ENCODE data around the gene ZNF230.

Gene ZNF230

DNA sequence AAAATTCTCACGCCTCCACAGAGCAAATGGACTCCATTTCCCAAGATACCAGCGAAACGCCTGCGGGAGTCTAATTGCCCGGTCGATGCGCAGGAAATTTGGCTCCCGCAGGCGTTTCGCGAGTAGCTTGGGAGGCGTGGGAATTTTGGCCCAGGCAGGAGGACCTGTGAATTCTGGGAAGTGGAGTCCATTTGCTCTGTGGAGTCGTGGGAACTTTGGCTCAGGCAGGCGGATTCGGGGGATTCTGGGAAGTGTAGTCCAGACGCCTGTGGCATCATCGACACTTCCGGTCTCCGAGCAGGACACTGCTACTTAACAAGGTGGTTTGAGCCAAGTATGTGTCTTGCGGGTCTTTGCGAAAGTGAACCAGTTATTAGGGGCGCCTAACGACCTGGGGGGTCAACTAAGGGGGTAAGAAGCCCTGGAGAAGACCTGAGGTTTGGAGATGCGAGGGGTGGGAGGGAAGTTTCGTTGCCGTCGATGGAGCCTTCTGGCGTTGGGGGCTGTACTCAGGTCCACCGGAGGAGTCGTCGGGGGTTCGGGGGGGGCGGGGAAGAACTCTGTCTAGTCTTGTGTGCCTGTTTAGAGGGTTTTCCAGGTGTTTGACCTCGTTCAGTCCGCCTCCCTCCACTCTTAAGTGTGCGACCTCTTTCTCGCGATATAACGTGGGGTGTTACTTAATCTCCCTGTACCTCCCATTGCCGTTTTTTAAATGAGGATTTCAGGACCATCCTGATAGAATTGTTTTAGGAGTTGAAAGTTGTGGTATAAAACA, 18.7 kb upstream of the ZNF230 start, which contains the start of gene ZNF155:
TSS of gene ZNF155 (plus strand) at position 277 of the 775 bp plus-strand sequence. CDS start 4,356 bp downstream, outside the sequence.
- TF ChIP-seq CTCF (IDR thresholded peaks at IDR 0.05; ENCODE audit: insufficient read depth, low read length, poor library complexity, severe bottlenecking) (no peak), EZH2phosphoT487 (conservative IDR thresholded peaks at IDR 0.05; ENCODE audit: low read length) (no peak)
- Histone ChIP-seq H3F3A (ENCODE audit: insufficient read depth) (no peaks in the 10 kb centered on the region), H4K20me1 (ENCODE audit: low read depth, low read length) (no peaks in the 10 kb centered on the region), H3K9ac (ENCODE audit: low read length) (peak within 1 kb of the TSS; percentile 42), H3K27me3 (ENCODE audit: low read length) (no peaks in the 10 kb centered on the region), H3K36me3 (ENCODE audit: low read length) (no peaks in the 10 kb centered on the region), H3K9me3 (ENCODE audit: insufficient read depth, low read length) (no peaks in the 10 kb centered on the region), H3K9me2 (replicated peaks; ENCODE audit: insufficient read depth, low read length) (no peaks in the 10 kb centered on the region), H3K79me2 (ENCODE audit: insufficient read depth, low read length) (no peaks in the 10 kb centered on the region; the same call in 1 of the 2 replicates), H3K27ac (ENCODE audit: low read depth, low read length) (no peak within 1 kb of the TSS), H3K4me2 (ENCODE audit: low read depth, low read length, poor library complexity, severe bottlenecking) (peak within 1 kb of the TSS; percentile 47), H3K4me3 (ENCODE audit: insufficient read depth, low read length, poor library complexity, severe bottlenecking) (peak within 1 kb of the TSS; percentile 60), H2AFZ (ENCODE audit: low read depth, low read length, severe bottlenecking) (peak within 1 kb of the TSS; percentile 43)

- Histone ChIP-seq H3F3A (ENCODE audit: insufficient read depth) (no peaks in the 10 kb centered on the region), H3K9me3 (ENCODE audit: insufficient read depth, low read length) (no peaks in the 10 kb centered on the region), H3K9me2 (replicated peaks; ENCODE audit: insufficient read depth, low read length) (no peaks in the 10 kb centered on the region), H3K36me3 (ENCODE audit: low read length) (no peaks in the 10 kb centered on the region), H3K4me3 (ENCODE audit: insufficient read depth, low read length, poor library complexity, severe bottlenecking) (peak overlapping the region; percentile 60), H3K27me3 (ENCODE audit: low read length) (no peaks in the 10 kb centered on the region), H4K20me1 (ENCODE audit: low read depth, low read length) (no peaks in the 10 kb centered on the region), H3K79me2 (ENCODE audit: insufficient read depth, low read length) (no peaks in the 10 kb centered on the region; the same call in 1 of the 2 replicates), H3K9ac (ENCODE audit: low read length) (peak overlapping the region; percentile 42), H2AFZ (ENCODE audit: low read depth, low read length, severe bottlenecking) (no peak overlapping the region), H3K27ac (ENCODE audit: low read depth, low read length) (no peak overlapping the region), H3K4me2 (ENCODE audit: low read depth, low read length, poor library complexity, severe bottlenecking) (peak overlapping the region; percentile 47)
- TF ChIP-seq CTCF (IDR thresholded peaks at IDR 0.05; ENCODE audit: insufficient read depth, low read length, poor library complexity, severe bottlenecking) (no peak), EZH2phosphoT487 (conservative IDR thresholded peaks at IDR 0.05; ENCODE audit: low read length) (no peak)
Measured at GRCh38 chr19:43984687-43985000, 18.1 kb upstream of the ZNF230 start.

- Histone ChIP-seq H3K27me3 (ENCODE audit: low read length) (no peaks in the 10 kb centered on the region), H4K20me1 (ENCODE audit: low read depth, low read length) (no peaks in the 10 kb centered on the region), H3K9me2 (replicated peaks; ENCODE audit: insufficient read depth, low read length) (no peaks in the 10 kb centered on the region), H3K9me3 (ENCODE audit: insufficient read depth, low read length) (no peaks in the 10 kb centered on the region), H3K27ac (ENCODE audit: low read depth, low read length) (no peak overlapping the region), H2AFZ (ENCODE audit: low read depth, low read length, severe bottlenecking) (no peak overlapping the region), H3K79me2 (ENCODE audit: insufficient read depth, low read length) (no peaks in the 10 kb centered on the region), H3K9ac (ENCODE audit: low read length) (no peak overlapping the region), H3K4me2 (ENCODE audit: low read depth, low read length, poor library complexity, severe bottlenecking) (no peak overlapping the region), H3F3A (ENCODE audit: insufficient read depth) (no peaks in the 10 kb centered on the region), H3K36me3 (ENCODE audit: low read length) (no peaks in the 10 kb centered on the region), H3K4me3 (ENCODE audit: insufficient read depth, low read length, poor library complexity, severe bottlenecking) (no peak overlapping the region)
- TF ChIP-seq CTCF (IDR thresholded peaks at IDR 0.05; ENCODE audit: insufficient read depth, low read length, poor library complexity, severe bottlenecking) (no peak), EZH2phosphoT487 (conservative IDR thresholded peaks at IDR 0.05; ENCODE audit: low read length) (no peak)
Measured at GRCh38 chr19:43997631-43998290, 5.0 kb upstream of the ZNF230 start.

Measured in SU-DHL-6 (cell line).